ENCODE results near the gene PDZD2. TPM values are rescaled to one million over a fixed set of nuclear protein-coding genes. Genes with fewer than 3 reads are reported as not detected.

PDZD2 gene
- total RNA-seq, 1 donor = 0.36 TPM

GRCh38 chr5:32138839-32139493, 500.0 kb downstream of the PDZD2 start:
- Histone ChIP-seq H3K36me3 (ENCODE audit: insufficient read depth, low read length) (peaks cover 27% of the 10 kb centered on the region), H3K27me3 (ENCODE audit: insufficient read depth, low read length) (no peaks in the 10 kb centered on the region), H3K4me2 (ENCODE audit: insufficient read depth, low read length) (peak overlapping the region; percentile 67), H2AFZ (ENCODE audit: low read length) (no peak overlapping the region), H4K20me1 (ENCODE audit: insufficient read depth, low read length) (peaks cover 22% of the 10 kb centered on the region), H3K27ac (ENCODE audit: low read depth, low read length) (peak overlapping the region; percentile 51), H3K4me3 (ENCODE audit: insufficient read depth, low read length) (no peak overlapping the region), H3K9me3 (ENCODE audit: low read depth, low read length) (no peaks in the 10 kb centered on the region), H3K4me1 (ENCODE audit: insufficient read depth, low read length) (peaks cover 9% of the 10 kb centered on the region), H3K79me2 (ENCODE audit: insufficient read depth, low read length) (peaks cover 75% of the 10 kb centered on the region)
- peak; percentile 87 for DNase-seq (ENCODE audit: insufficient read length, low spot score, missing footprints)
- no peak for TF ChIP-seq CTCF (IDR thresholded peaks at IDR 0.05; ENCODE audit: extremely low read depth, low read depth, low read length)

- no peak for TF ChIP-seq CTCF (IDR thresholded peaks at IDR 0.05; ENCODE audit: extremely low read depth, low read depth, low read length)
- Histone ChIP-seq H3K36me3 (ENCODE audit: insufficient read depth, low read length) (peaks cover 2% of the 10 kb centered on the region), H4K20me1 (ENCODE audit: insufficient read depth, low read length) (peaks cover 45% of the 10 kb centered on the region), H3K4me2 (ENCODE audit: insufficient read depth, low read length) (no peak overlapping the region), H3K27ac (ENCODE audit: low read depth, low read length) (no peak overlapping the region), H2AFZ (ENCODE audit: low read length) (no peak overlapping the region), H3K4me1 (ENCODE audit: insufficient read depth, low read length) (peaks cover 24% of the 10 kb centered on the region), H3K9me3 (ENCODE audit: low read depth, low read length) (no peaks in the 10 kb centered on the region), H3K79me2 (ENCODE audit: insufficient read depth, low read length) (peaks cover 84% of the 10 kb centered on the region), H3K27me3 (ENCODE audit: insufficient read depth, low read length) (no peaks in the 10 kb centered on the region), H3K4me3 (ENCODE audit: insufficient read depth, low read length) (no peak overlapping the region)
- no peak for DNase-seq (ENCODE audit: insufficient read length, low spot score, missing footprints)
Measured at GRCh38 chr5:32143617-32144377, 504.9 kb downstream of the PDZD2 start.

- H3K36me3 ChIP-seq (ENCODE audit: insufficient read depth, low read length) = peaks cover 2% of the 10 kb centered on the region
- H3K4me2 ChIP-seq (ENCODE audit: insufficient read depth, low read length) = peak overlapping the region; percentile 1
- no peak overlapping the region for H2AFZ ChIP-seq (ENCODE audit: low read length)
- no peak for TF ChIP-seq CTCF (IDR thresholded peaks at IDR 0.05; ENCODE audit: extremely low read depth, low read depth, low read length)
- no peak overlapping the region for H3K27ac ChIP-seq (ENCODE audit: low read depth, low read length)
- H3K9me3 ChIP-seq (ENCODE audit: low read depth, low read length) = no peaks in the 10 kb centered on the region
- peaks cover 84% of the 10 kb centered on the region for H3K79me2 ChIP-seq (ENCODE audit: insufficient read depth, low read length)
- H3K4me3 ChIP-seq (ENCODE audit: insufficient read depth, low read length) = no peak overlapping the region
- H3K4me1 ChIP-seq (ENCODE audit: insufficient read depth, low read length) = peaks cover 18% of the 10 kb centered on the region
- H4K20me1 ChIP-seq (ENCODE audit: insufficient read depth, low read length) = peaks cover 51% of the 10 kb centered on the region
- DNase-seq (ENCODE audit: insufficient read length, low spot score, missing footprints) = peak; percentile 38
- H3K27me3 ChIP-seq (ENCODE audit: insufficient read depth, low read length) = no peaks in the 10 kb centered on the region
Measured at GRCh38 chr5:32144378-32145207, 505.7 kb downstream of the PDZD2 start.
